ENCODE measurements around the gene TBX4. TPM values are rescaled to one million over a fixed set of nuclear protein-coding genes. Genes with fewer than 3 reads are reported as not detected.

TBX4 gene
- polyA plus RNA-seq, 1 donor (not counting 4 experiments of a cell fraction or from before 2014, with no cell fraction given), result 0.04 TPM

GRCh38 chr17:61422116-61422799 lies 30.0 kb upstream of the TBX4 start:
- FAIRE-seq (no peak), DNase-seq (ENCODE audit: low read depth, low spot score) (no peak)
- no peak overlapping the region for H3K9ac ChIP-seq (ENCODE audit: control insufficient read depth, extremely low read depth, insufficient read depth, low read length)
- no peaks in the 10 kb centered on the region for H3K79me2 ChIP-seq (ENCODE audit: control insufficient read depth, insufficient read depth, low read length)
- H3K27ac ChIP-seq (ENCODE audit: control insufficient read depth, insufficient read depth, low read length), result no peak overlapping the region
- no peak overlapping the region for H2AFZ ChIP-seq (ENCODE audit: control insufficient read depth, low read length)
- no peak for TF ChIP-seq CTCF (optimal IDR thresholded peaks at IDR 0.05 in 1 of 3, IDR thresholded peaks at IDR 0.05 in 1 of 3, conservative IDR thresholded peaks at IDR 0.05 in 1 of 3; ENCODE audit: extremely low read depth in 1 of 3, insufficient read depth in 2 of 3, low read length in 3 of 3)
- TF ChIP-seq EZH2 (IDR thresholded peaks at IDR 0.05; ENCODE audit: low read length), result no peak
- no peaks in the 10 kb centered on the region for H3K9me1 ChIP-seq (ENCODE audit: control insufficient read depth, extremely low read depth, insufficient read depth, low read length)
- H4K20me1 ChIP-seq (ENCODE audit: control insufficient read depth, extremely low read depth, insufficient read depth, low read length), result no peaks in the 10 kb centered on the region
- no peaks in the 10 kb centered on the region for H3K36me3 ChIP-seq (ENCODE audit: control insufficient read depth in 2 of 2, extremely low read depth in 1 of 2, insufficient read depth in 2 of 2, low read length in 2 of 2)
- no peak overlapping the region for H3K4me2 ChIP-seq (ENCODE audit: control insufficient read depth, extremely low read depth, insufficient read depth, low read depth, low read length)
- H3K4me3 ChIP-seq (ENCODE audit: control insufficient read depth in 2 of 3, extremely low read depth in 1 of 3, insufficient read depth in 2 of 3, low read depth in 1 of 3, low read length in 3 of 3), result no peak overlapping the region
- H3K4me1 ChIP-seq (ENCODE audit: control insufficient read depth, extremely low read depth, insufficient read depth, low read length), result no peaks in the 10 kb centered on the region
- no peaks in the 10 kb centered on the region for H3K9me3 ChIP-seq (ENCODE audit: control insufficient read depth, low read depth, low read length)
- dilution Hi-C loops (cut with MboI; ENCODE audit: extremely low pct_ligation_motif_present, low sequenced_read_pairs), result no loop called here
- no peaks in the 10 kb centered on the region for H3K27me3 ChIP-seq (ENCODE audit: control insufficient read depth, extremely low read depth, insufficient read depth, low read length)

GRCh38 chr17:61422869-61423268 lies 29.4 kb upstream of the TBX4 start:
- H3K9ac ChIP-seq (ENCODE audit: control insufficient read depth, extremely low read depth, insufficient read depth, low read length), result no peak overlapping the region
- no peak for TF ChIP-seq CTCF (optimal IDR thresholded peaks at IDR 0.05 in 1 of 3, IDR thresholded peaks at IDR 0.05 in 1 of 3, conservative IDR thresholded peaks at IDR 0.05 in 1 of 3; ENCODE audit: extremely low read depth in 1 of 3, insufficient read depth in 2 of 3, low read length in 3 of 3)
- no peak for TF ChIP-seq EZH2 (IDR thresholded peaks at IDR 0.05; ENCODE audit: low read length)
- no peak for DNase-seq (ENCODE audit: low read depth, low spot score)
- H3K9me1 ChIP-seq (ENCODE audit: control insufficient read depth, extremely low read depth, insufficient read depth, low read length), result no peaks in the 10 kb centered on the region
- H3K36me3 ChIP-seq (ENCODE audit: control insufficient read depth in 2 of 2, extremely low read depth in 1 of 2, insufficient read depth in 2 of 2, low read length in 2 of 2), result no peaks in the 10 kb centered on the region
- H4K20me1 ChIP-seq (ENCODE audit: control insufficient read depth, extremely low read depth, insufficient read depth, low read length), result no peaks in the 10 kb centered on the region
- H3K27ac ChIP-seq (ENCODE audit: control insufficient read depth, insufficient read depth, low read length), result no peak overlapping the region
- H3K4me3 ChIP-seq (ENCODE audit: control insufficient read depth in 2 of 3, extremely low read depth in 1 of 3, insufficient read depth in 2 of 3, low read depth in 1 of 3, low read length in 3 of 3), result no peak overlapping the region
- H3K4me2 ChIP-seq (ENCODE audit: control insufficient read depth, extremely low read depth, insufficient read depth, low read depth, low read length), result no peak overlapping the region
- H3K9me3 ChIP-seq (ENCODE audit: control insufficient read depth, low read depth, low read length), result no peaks in the 10 kb centered on the region
- H3K27me3 ChIP-seq (ENCODE audit: control insufficient read depth, extremely low read depth, insufficient read depth, low read length), result no peaks in the 10 kb centered on the region
- no peaks in the 10 kb centered on the region for H3K4me1 ChIP-seq (ENCODE audit: control insufficient read depth, extremely low read depth, insufficient read depth, low read length)
- dilution Hi-C loops (cut with MboI; ENCODE audit: extremely low pct_ligation_motif_present, low sequenced_read_pairs), result no loop called here
- H2AFZ ChIP-seq (ENCODE audit: control insufficient read depth, low read length), result no peak overlapping the region
- FAIRE-seq, result no peak
- no peaks in the 10 kb centered on the region for H3K79me2 ChIP-seq (ENCODE audit: control insufficient read depth, insufficient read depth, low read length)
